Measurements from ENCODE around the gene EPAS1. TPM values are rescaled to one million over a fixed set of nuclear protein-coding genes. Genes with fewer than 3 reads are reported as not detected.
A peak's percentile ranks its signal among the peaks of the same experiment; 100 is the strongest.

EPAS1 gene
- total and polyA plus RNA-seq, 8 donors: 190 to 962 (median 244) TPM

DNA sequence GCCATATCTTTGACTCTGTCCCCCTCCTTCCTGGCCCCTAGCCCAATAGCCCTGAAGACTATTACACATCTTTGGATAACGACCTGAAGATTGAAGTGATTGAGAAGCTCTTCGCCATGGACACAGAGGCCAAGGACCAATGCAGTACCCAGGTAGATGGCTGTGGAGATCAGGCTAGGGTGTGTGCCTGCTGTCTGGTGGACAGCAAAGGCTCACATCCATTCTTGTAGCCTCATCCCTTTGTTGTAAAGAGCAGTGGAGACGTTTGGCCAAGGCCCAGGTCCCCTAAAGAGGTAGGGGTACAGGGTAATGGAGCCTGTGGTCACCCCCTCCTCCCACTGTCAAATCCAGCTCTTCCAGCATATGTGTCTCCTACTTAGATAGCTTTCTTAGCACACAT is 81.4 kb downstream of the EPAS1 start:
- H3K36me3 ChIP-seq: peaks cover 0 to 100% of the 10 kb centered on the region in 2 donors
- no peak overlapping the region for H3K27ac ChIP-seq

DNA sequence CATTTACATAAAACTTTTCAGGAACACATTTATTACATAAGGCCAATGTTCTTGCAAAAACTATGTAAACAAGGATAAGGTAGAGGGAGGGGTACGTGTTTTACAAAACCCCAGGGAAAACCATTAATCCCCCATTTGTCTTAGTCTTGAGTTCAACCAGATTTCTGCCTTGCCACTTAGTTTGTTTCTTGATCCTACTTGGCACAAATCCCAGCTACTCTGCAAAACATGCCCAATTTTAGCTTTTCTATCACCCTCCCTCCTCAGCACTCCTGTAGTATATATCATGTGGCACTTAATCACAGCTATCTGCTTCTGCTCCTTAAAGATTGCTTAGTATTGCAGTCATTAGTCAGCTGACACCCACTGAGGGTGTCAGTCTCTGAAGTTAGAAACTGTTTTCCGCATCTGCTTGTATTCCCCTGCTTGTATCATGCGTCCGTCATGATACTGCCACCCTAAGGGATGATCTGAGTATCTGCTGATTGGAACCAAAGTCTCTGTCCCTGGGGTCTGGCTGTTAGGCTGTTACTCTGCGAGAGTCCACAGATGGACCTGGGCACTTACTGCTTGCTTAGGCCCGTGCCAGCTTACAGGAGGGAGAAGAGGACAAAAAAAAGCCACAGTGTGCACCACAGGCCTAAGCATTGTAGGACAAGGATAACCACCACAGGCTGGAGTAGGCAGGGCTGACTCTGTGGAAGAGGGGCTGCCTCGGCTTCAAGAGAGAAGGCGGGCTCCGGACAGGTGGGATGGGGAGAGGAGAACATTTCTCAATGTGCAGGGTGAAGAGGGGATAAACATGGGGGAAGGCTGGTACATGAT is 82.2 kb downstream of the EPAS1 start:
- Histone ChIP-seq H3K4me3 (no peak overlapping the region), H3K36me3 (peaks cover 0 to 100% of the 10 kb centered on the region in 2 donors), H3K27me3 (no peaks in the 10 kb centered on the region), H3K4me1 (peaks cover 0 to 6% of the 10 kb centered on the region in 2 donors), H3K9me3 (no peaks in the 10 kb centered on the region), H3K27ac (no peak overlapping the region)
- intact Hi-C loops (cut with DNase I): loop anchor here in 1 of 2 donors (10.0 kb wide), 1 partner anchor 75 kb away; no protein-coding TSS in a partner anchor
- TF ChIP-seq, protein P1, sequence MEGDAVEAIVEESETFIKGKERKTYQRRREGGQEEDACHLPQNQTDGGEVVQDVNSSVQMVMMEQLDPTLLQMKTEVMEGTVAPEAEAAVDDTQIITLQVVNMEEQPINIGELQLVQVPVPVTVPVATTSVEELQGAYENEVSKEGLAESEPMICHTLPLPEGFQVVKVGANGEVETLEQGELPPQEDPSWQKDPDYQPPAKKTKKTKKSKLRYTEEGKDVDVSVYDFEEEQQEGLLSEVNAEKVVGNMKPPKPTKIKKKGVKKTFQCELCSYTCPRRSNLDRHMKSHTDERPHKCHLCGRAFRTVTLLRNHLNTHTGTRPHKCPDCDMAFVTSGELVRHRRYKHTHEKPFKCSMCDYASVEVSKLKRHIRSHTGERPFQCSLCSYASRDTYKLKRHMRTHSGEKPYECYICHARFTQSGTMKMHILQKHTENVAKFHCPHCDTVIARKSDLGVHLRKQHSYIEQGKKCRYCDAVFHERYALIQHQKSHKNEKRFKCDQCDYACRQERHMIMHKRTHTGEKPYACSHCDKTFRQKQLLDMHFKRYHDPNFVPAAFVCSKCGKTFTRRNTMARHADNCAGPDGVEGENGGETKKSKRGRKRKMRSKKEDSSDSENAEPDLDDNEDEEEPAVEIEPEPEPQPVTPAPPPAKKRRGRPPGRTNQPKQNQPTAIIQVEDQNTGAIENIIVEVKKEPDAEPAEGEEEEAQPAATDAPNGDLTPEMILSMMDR (IDR thresholded peaks at IDR 0.05): no peak
- peak in 2 of 4 donors; percentile 68 to 80 for DNase-seq
- peak; percentile 25 for ATAC-seq

More for the DNA sequence above, 81.4 kb downstream of the EPAS1 start:
- ATAC-seq (no peak), DNase-seq (no peak)
- TF ChIP-seq, protein P1 (IDR thresholded peaks at IDR 0.05): no peak
- Histone ChIP-seq H3K4me1 (peaks cover 0 to 6% of the 10 kb centered on the region in 2 donors), H3K9me3 (no peaks in the 10 kb centered on the region), H3K27me3 (no peaks in the 10 kb centered on the region), H3K4me3 (no peak overlapping the region)
- intact Hi-C loops (cut with DNase I): no loop called here

DNA sequence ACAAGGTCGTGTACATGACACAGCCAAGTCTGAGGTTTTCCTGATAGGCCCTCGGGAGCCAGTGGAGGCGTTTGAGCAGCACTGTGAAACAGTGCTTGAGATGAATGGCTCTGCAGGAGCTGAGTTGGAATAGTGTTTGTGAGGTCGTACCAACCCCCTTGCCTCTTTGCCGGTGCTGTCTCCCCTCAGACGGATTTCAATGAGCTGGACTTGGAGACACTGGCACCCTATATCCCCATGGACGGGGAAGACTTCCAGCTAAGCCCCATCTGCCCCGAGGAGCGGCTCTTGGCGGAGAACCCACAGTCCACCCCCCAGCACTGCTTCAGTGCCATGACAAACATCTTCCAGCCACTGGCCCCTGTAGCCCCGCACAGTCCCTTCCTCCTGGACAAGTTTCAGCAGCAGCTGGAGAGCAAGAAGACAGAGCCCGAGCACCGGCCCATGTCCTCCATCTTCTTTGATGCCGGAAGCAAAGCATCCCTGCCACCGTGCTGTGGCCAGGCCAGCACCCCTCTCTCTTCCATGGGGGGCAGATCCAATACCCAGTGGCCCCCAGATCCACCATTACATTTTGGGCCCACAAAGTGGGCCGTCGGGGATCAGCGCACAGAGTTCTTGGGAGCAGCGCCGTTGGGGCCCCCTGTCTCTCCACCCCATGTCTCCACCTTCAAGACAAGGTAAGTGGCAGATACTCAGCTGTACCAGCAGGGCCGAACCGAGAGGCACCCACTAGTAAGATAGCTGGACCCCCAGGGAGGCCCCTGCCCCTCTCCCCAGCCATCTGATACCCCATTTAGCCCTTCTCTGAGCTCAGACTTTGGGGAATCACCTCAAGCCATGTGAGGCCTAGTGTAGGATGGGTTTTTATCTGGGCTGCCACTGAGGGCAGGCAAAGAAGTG is 83.1 kb downstream of the EPAS1 start:
- Histone ChIP-seq H3K27ac (no peak overlapping the region), H3K27me3 (no peaks in the 10 kb centered on the region)

DNA sequence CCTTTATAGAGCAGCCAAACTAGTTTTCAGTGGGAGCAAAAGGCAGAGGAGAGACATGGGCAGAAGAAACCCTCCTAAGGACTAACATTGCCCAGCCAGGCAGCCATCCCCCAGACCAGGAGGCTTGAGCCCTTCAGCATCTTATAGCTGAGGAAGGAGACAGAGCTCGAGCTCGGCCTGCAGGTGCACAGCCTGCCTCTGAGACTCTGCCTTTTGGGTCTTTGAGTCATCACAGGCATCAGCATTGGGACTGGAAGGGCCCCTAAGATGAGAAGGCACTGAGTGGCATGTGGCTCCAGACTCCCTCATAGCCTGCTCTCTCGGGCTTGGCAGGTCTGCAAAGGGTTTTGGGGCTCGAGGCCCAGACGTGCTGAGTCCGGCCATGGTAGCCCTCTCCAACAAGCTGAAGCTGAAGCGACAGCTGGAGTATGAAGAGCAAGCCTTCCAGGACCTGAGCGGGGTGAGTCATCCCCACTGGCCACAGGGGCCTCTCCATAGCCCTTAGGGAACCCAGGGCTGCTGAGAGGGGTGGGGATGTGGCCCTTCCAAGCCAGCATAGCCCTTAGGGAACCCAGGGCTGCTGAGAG is 84.1 kb downstream of the EPAS1 start:
- Histone ChIP-seq H3K27ac (peak overlapping the region in 1 of 2 donors; percentile 18), H3K9me3 (no peaks in the 10 kb centered on the region), H3K27me3 (no peaks in the 10 kb centered on the region), H3K4me3 (no peak overlapping the region), H3K36me3 (peaks cover 4 to 100% of the 10 kb centered on the region in 2 donors), H3K4me1 (peaks cover 0 to 20% of the 10 kb centered on the region in 2 donors)
- no peak for ATAC-seq
- DNase-seq: no peak
- intact Hi-C loops (cut with DNase I): loop anchor here in 1 of 2 donors (10.0 kb wide), 1 partner anchor 73 kb away; no protein-coding TSS in a partner anchor
- TF ChIP-seq, protein P1 (IDR thresholded peaks at IDR 0.05): no peak

More for the DNA sequence above, 83.1 kb downstream of the EPAS1 start:
- DNase-seq (no peak), ATAC-seq (no peak)
- H3K4me3 ChIP-seq: no peak overlapping the region
- H3K9me3 ChIP-seq: no peaks in the 10 kb centered on the region
- intact Hi-C loops (cut with DNase I): loop anchor here in 1 of 2 donors (10.0 kb wide), 1 partner anchor 75 kb away; no protein-coding TSS in a partner anchor
- peaks cover 0 to 10% of the 10 kb centered on the region in 2 donors for H3K4me1 ChIP-seq
- TF ChIP-seq, protein P1 (IDR thresholded peaks at IDR 0.05): no peak
- H3K36me3 ChIP-seq: peaks cover 0 to 100% of the 10 kb centered on the region in 2 donors
